Small intestine (tissue), 16 donors: ENCODE results near the gene MARCHF7. TPM values are rescaled to one million over a fixed set of nuclear protein-coding genes. Genes with fewer than 3 reads are reported as not detected.
"Not testable (repeated sequence)": the region's sequence is repeated elsewhere in the genome, so short reads cannot be mapped to it uniquely, and the experiment has no call there.

Experiments
- DNase-seq, 2 donors: peaks; one replicate each; pipeline versions ENCODE4 v3.0.0 to v3.0.0-alpha.2; 2013
- FAIRE-seq: peaks from 2 replicates; lab custom pipeline; 2012; peaks lifted over from hg19 to GRCh38; lab: Jason Lieb, UNC
- H3K27ac ChIP-seq, 3 donors: one replicate each; pipeline ENCODE4 v1.5.1; 2013; ENCODE audit warnings: low read length in 2 of 3, mild to moderate bottlenecking in 2 of 3, control low read depth in 1 of 3, inconsistent platforms in 1 of 3, low read depth in 1 of 3, moderate library complexity in 1 of 3
- H3K27me3 ChIP-seq, 3 donors: one replicate each; pipeline ENCODE4 v1.6.1; 2013; ENCODE audit warnings: low read length in 3 of 3, inconsistent platforms in 1 of 3; ENCODE audit not compliant: control insufficient read depth in 3 of 3, insufficient read depth in 3 of 3
- H3K36me3 ChIP-seq, 3 donors: one replicate each; pipeline ENCODE4 v1.6.1; 2013; ENCODE audit warnings: low read length in 3 of 3, inconsistent platforms in 1 of 3, low read depth in 1 of 3, mild to moderate bottlenecking in 1 of 3, moderate library complexity in 1 of 3; ENCODE audit not compliant: control insufficient read depth in 3 of 3, insufficient read depth in 2 of 3
- H3K4me1 ChIP-seq, 3 donors: one replicate each; pipeline ENCODE4 v1.6.1; 2013; ENCODE audit warnings: low read length in 2 of 3, inconsistent platforms in 1 of 3, low read depth in 1 of 3, mild to moderate bottlenecking in 1 of 3, moderate library complexity in 1 of 3; ENCODE audit not compliant: control insufficient read depth in 3 of 3, insufficient read depth in 2 of 3
- H3K4me3 ChIP-seq, 3 donors: one replicate each; pipeline ENCODE4 v1.5.1; 2013; ENCODE audit warnings: low read length in 3 of 3, control low read depth in 1 of 3, inconsistent platforms in 1 of 3, low read depth in 1 of 3, mild to moderate bottlenecking in 1 of 3, moderate library complexity in 1 of 3
- H3K9me3 ChIP-seq, 2 donors: one replicate each; pipeline ENCODE4 v1.6.1; 2013; ENCODE audit warnings: low read depth in 1 of 2, low read length in 1 of 2; ENCODE audit not compliant: control insufficient read depth in 2 of 2, insufficient read depth in 1 of 2
- WGBS, 3 donors: extraction: QIAGEN DNeasy Blood & Tissue Kit; methylation state at CpG; one replicate each; pipeline ENCODE4 v1.1.7; 2013; 5-methylcytosine and 5-hydroxymethylcytosine counted together
- long read RNA-seq, 10 donors: transcript quantifications; one replicate each; lab custom pipeline, GENCODE V29; 2026
- polyA plus RNA-seq, 4 donors: library from polyadenylated mRNA; stranded (reverse) in 3 of 4; unstranded in 1 of 4; fragments of 200-250 nt in 3 of 4; fragments of 120-200 nt in 1 of 4; gene quantifications; one replicate each; pipeline versions ENCODE4 v1.2.1 to v1.2.3, GENCODE V29; 2013
- donor health status: healthy with polysubstance abuse.
- donor health status: control.
- donor health status: control.
- donor health status: Bipolar disorder and iron deficiency.
- donor health status: healthy.

MARCHF7 gene
- polyA plus RNA-seq, result 10 to 100 TPM; 17.9 to 67.2 (median 26.9) TPM
- long read RNA-seq, donor 1, result 0 reads
- long read RNA-seq, donor 2, result 0 reads
- long read RNA-seq, donor 3, partial matches to known transcripts, result 13 of 19 reads
- long read RNA-seq, donor 3, other reads (novel, unspliced or antisense), result 6 of 19 reads
- long read RNA-seq, donor 4, result 0 reads
- long read RNA-seq, donor 5, partial matches to known transcripts, result 16 of 21 reads
- long read RNA-seq, donor 5, other reads (novel, unspliced or antisense), result 5 of 21 reads
- long read RNA-seq, donor 6, full-length matches to known transcripts, result 2 of 73 reads
- long read RNA-seq, donor 6, partial matches to known transcripts, result 28 of 73 reads
- long read RNA-seq, donor 6, other reads (novel, unspliced or antisense), result 43 of 73 reads
- long read RNA-seq, donor 7, result 0 reads
- long read RNA-seq, donor 8, result 0 reads
- long read RNA-seq, donor 9, partial matches to known transcripts, result 6 of 6 reads
- long read RNA-seq, donor 9, other reads (novel, unspliced or antisense), result 0 of 6 reads
- long read RNA-seq, donor 10, full-length matches to known transcripts, result 3 of 45 reads
- long read RNA-seq, donor 10, partial matches to known transcripts, result 28 of 45 reads
- long read RNA-seq, donor 10, other reads (novel, unspliced or antisense), result 14 of 45 reads

GRCh38 chr2:159712143-159712928 lies at the start of gene MARCHF7:
Gene MARCHF7 (plus strand): TSS chr2:159712506. CDS start chr2:159729023, 16,517 bp downstream.
- FAIRE-seq, result no peak
- peaks cover 5 to 14% (median 7%) of the 10 kb centered on the region in 3 donors for H3K4me1 ChIP-seq
- peak; percentile 95 to 98 for DNase-seq
- peak within 1 kb of the TSS; percentile 93 to 99 (median 95) for H3K4me3 ChIP-seq
- H3K36me3 ChIP-seq, result peaks cover 0 to 18% (median 8%) of the 10 kb centered on the region in 3 donors
- peak within 1 kb of the TSS; percentile 90 to 99 (median 97) for H3K27ac ChIP-seq
- H3K27me3 ChIP-seq, result no peaks in the 10 kb centered on the region
- H3K9me3 ChIP-seq, result no peaks in the 10 kb centered on the region
- WGBS, 3 donors, result 0% methylated on average over 58 to 72 of the region's 72 CpGs

- not testable (repeated sequence) for H3K4me1 ChIP-seq, H3K4me3 ChIP-seq, H3K36me3 ChIP-seq, DNase-seq, FAIRE-seq, H3K27me3 ChIP-seq, H3K27ac ChIP-seq, H3K9me3 ChIP-seq
- WGBS, 3 donors, result 94 to 98% (median 96%) methylated on average over 3 of the region's 3 CpGs
Measured at GRCh38 chr2:159667423-159667822, 44.9 kb upstream of the MARCHF7 start.

GRCh38 chr2:159671047-159671446 lies 41.3 kb upstream of the MARCHF7 start:
- Histone ChIP-seq H3K27me3 (no peaks in the 10 kb centered on the region), H3K4me1 (no peaks in the 10 kb centered on the region), H3K4me3 (no peak overlapping the region), H3K36me3 (no peaks in the 10 kb centered on the region), H3K9me3 (no peaks in the 10 kb centered on the region), H3K27ac (no peak overlapping the region)
- FAIRE-seq (no peak), DNase-seq (no peak)
- 92 to 96% (median 94%) methylated on average over 3 of the region's 3 CpGs for WGBS, 3 donors

GRCh38 chr2:159677654-159678053 lies 34.7 kb upstream of the MARCHF7 start:
- WGBS, 3 donors, result 93 to 98% (median 98%) methylated on average over 1 of the region's 1 CpG
- Histone ChIP-seq H3K4me1 (no peaks in the 10 kb centered on the region), H3K36me3 (no peaks in the 10 kb centered on the region), H3K27me3 (no peaks in the 10 kb centered on the region), H3K9me3 (no peaks in the 10 kb centered on the region), H3K4me3 (no peak overlapping the region), H3K27ac (no peak overlapping the region)
- FAIRE-seq, result peak; percentile 67
- peak in 1 of 2 donors; percentile 6 for DNase-seq

- FAIRE-seq, result no peak
- Histone ChIP-seq H3K9me3 (no peaks in the 10 kb centered on the region), H3K4me1 (no peaks in the 10 kb centered on the region), H3K36me3 (no peaks in the 10 kb centered on the region), H3K4me3 (no peak overlapping the region), H3K27ac (no peak overlapping the region), H3K27me3 (no peaks in the 10 kb centered on the region)
- WGBS, 3 donors, result 96 to 98% (median 97%) methylated on average over 2 of the region's 2 CpGs
- no peak for DNase-seq
Measured at GRCh38 chr2:159680692-159681091, 31.6 kb upstream of the MARCHF7 start.

- Histone ChIP-seq H3K27ac (no peak overlapping the region), H3K4me3 (no peak overlapping the region), H3K4me1 (no peaks in the 10 kb centered on the region), H3K27me3 (no peaks in the 10 kb centered on the region), H3K36me3 (no peaks in the 10 kb centered on the region), H3K9me3 (no peaks in the 10 kb centered on the region)
- DNase-seq (no peak), FAIRE-seq (no peak)
- WGBS, 3 donors, result 66 to 76% (median 72%) methylated on average over 1 of the region's 1 CpG
Measured at GRCh38 chr2:159683817-159684216, 28.5 kb upstream of the MARCHF7 start.

GRCh38 chr2:159684796-159685195 lies 27.5 kb upstream of the MARCHF7 start:
- Histone ChIP-seq H3K27ac (no peak overlapping the region), H3K4me1 (no peaks in the 10 kb centered on the region), H3K36me3 (no peaks in the 10 kb centered on the region), H3K27me3 (no peaks in the 10 kb centered on the region), H3K9me3 (no peaks in the 10 kb centered on the region), H3K4me3 (no peak overlapping the region)
- no peak for DNase-seq
- no peak for FAIRE-seq

GRCh38 chr2:159694500-159695040 lies 17.7 kb upstream of the MARCHF7 start:
- H3K27ac ChIP-seq, result no peak overlapping the region
- no peaks in the 10 kb centered on the region for H3K36me3 ChIP-seq
- no peak overlapping the region for H3K4me3 ChIP-seq
- 88 to 100% (median 90%) methylated on average over 1 of the region's 1 CpG for WGBS, 3 donors
- peaks cover 0 to 3% of the 10 kb centered on the region in 2 donors for H3K9me3 ChIP-seq
- DNase-seq, result no peak
- no peaks in the 10 kb centered on the region for H3K4me1 ChIP-seq
- no peaks in the 10 kb centered on the region for H3K27me3 ChIP-seq
- FAIRE-seq, result no peak
